ENCODE measurements around the gene LYZL4. TPM values are rescaled to one million over a fixed set of nuclear protein-coding genes. Genes with fewer than 3 reads are reported as not detected.

LYZL4 gene
- total and polyA plus RNA-seq, 2 of the 4 experiments (the other 2 are of a cell fraction), result not detected

DNA sequence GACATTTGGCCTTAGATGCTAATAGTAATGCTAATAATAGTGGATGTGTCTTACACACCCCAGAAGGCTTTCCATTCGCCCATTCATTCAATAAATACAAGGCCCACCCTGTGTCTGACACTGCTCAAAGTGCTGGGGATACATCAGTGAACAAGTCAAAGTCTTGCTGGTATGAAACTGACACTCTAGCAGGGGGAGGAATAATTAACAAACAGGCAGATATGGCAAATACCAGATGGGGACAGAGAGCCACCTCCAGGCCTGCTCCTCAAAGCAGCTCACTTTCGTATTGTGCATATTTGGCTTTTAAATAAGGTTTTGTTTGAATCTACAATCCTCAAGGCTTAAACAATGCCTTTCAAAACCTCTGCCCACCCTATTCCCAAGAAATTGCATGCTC is 28.3 kb upstream of the LYZL4 start:
- ChIA-PET POLR2A (ENCODE audit: unreplicated experiment) (no interaction called here), CTCF (interaction anchor here (0.6 to 1.6 kb wide), 2 partner anchors 209 to 1822 kb away, joined by 3 to 5 read pairs; no protein-coding TSS in a partner anchor)
- Histone ChIP-seq H3K9me3 (ENCODE audit: control insufficient read depth, insufficient read depth, low read length) (no peaks in the 10 kb centered on the region), H3K9ac (ENCODE audit: low read depth, low read length) (no peak overlapping the region), H2BK5ac (ENCODE audit: low read depth, low read length, poor library complexity, severe bottlenecking) (no peak overlapping the region), H3K4me1 (ENCODE audit: control insufficient read depth, insufficient read depth, low read length) (no peaks in the 10 kb centered on the region), H2BK15ac (ENCODE audit: low read depth, low read length) (no peak overlapping the region), H3K23ac (ENCODE audit: low read depth, low read length) (no peak overlapping the region), H3K36me3 (ENCODE audit: control insufficient read depth, insufficient read depth, low read length) (no peaks in the 10 kb centered on the region), H2BK20ac (ENCODE audit: low read depth, low read length) (no peak overlapping the region), H3K4me3 (ENCODE audit: insufficient read depth, low read depth, low read length) (no peak overlapping the region), H3K27ac (ENCODE audit: insufficient read depth, low read length) (no peak overlapping the region), H2AK5ac (ENCODE audit: low read depth, low read length) (no peak overlapping the region), H3K4me2 (ENCODE audit: low read depth, low read length) (no peak overlapping the region), H3K56ac (ENCODE audit: extremely low read depth, insufficient read depth, low read length) (no peak overlapping the region), H4K20me1 (ENCODE audit: insufficient read depth, low read length) (no peaks in the 10 kb centered on the region), H3K18ac (ENCODE audit: low read depth, low read length) (no peak overlapping the region), H3K4ac (ENCODE audit: low read depth, low read length) (no peak overlapping the region), H3K79me1 (ENCODE audit: low read depth in 1 of 2, low read length in 2 of 2) (no peaks in the 10 kb centered on the region), H3K9me1 (ENCODE audit: insufficient read depth, low read length) (no peaks in the 10 kb centered on the region), H4K91ac (ENCODE audit: insufficient read depth, low read depth, low read length) (no peak overlapping the region), H2AFZ (replicated peaks; ENCODE audit: low read length, poor library complexity) (no peak overlapping the region), H3K27me3 (ENCODE audit: control insufficient read depth, insufficient read depth, low read length) (peaks cover 11% of the 10 kb centered on the region), H3K14ac (replicated peaks; ENCODE audit: low read depth, low read length) (no peak overlapping the region), H4K5ac (ENCODE audit: low read depth, low read length) (no peak overlapping the region), H2BK120ac (ENCODE audit: low read depth, low read length) (no peak overlapping the region), H4K8ac (ENCODE audit: low read depth in 2 of 2, low read length in 2 of 2) (no peak overlapping the region), H2AK9ac (replicated peaks; ENCODE audit: low read depth, low read length, poor library complexity) (no peak overlapping the region)
- in situ Hi-C loops (cut with MboI; ENCODE audit: low sequenced_read_pairs) (loop anchor here (25.0 kb wide), 1 partner anchor 326 kb away; no protein-coding TSS in a partner anchor), dilution Hi-C loops (cut with HindIII; ENCODE audit: low sequenced_read_pairs, unreplicated experiment) (no loop called here), intact Hi-C loops (cut with micrococcal nuclease) (no loop called here)
- TF ChIP-seq MAZ (IDR thresholded peaks at IDR 0.05; ENCODE audit: borderline replicate concordance, low read depth, low read length) (no peak), NFE2L2 (IDR thresholded peaks at IDR 0.05; ENCODE audit: low read depth, low read length) (no peak), FOS (IDR thresholded peaks at IDR 0.05; ENCODE audit: low read depth, low read length) (no peak), RFX5 (IDR thresholded peaks at IDR 0.05; ENCODE audit: low read depth, low read length) (no peak), RCOR1 (IDR thresholded peaks at IDR 0.05; ENCODE audit: insufficient replicate concordance, low read length) (no peak), BHLHE40 (IDR thresholded peaks at IDR 0.05; ENCODE audit: low read depth, low read length) (no peak), MAFK (IDR thresholded peaks at IDR 0.05; ENCODE audit: low read depth, low read length) (no peak), POLR2A (IDR thresholded peaks at IDR 0.05; ENCODE audit: low read depth, low read length) (no peak), SMC3 (IDR thresholded peaks at IDR 0.05; ENCODE audit: low read depth, low read length) (no peak)
- TF ChIP-seq, protein P1, sequence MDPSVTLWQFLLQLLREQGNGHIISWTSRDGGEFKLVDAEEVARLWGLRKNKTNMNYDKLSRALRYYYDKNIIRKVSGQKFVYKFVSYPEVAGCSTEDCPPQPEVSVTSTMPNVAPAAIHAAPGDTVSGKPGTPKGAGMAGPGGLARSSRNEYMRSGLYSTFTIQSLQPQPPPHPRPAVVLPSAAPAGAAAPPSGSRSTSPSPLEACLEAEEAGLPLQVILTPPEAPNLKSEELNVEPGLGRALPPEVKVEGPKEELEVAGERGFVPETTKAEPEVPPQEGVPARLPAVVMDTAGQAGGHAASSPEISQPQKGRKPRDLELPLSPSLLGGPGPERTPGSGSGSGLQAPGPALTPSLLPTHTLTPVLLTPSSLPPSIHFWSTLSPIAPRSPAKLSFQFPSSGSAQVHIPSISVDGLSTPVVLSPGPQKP (IDR thresholded peaks at IDR 0.05; ENCODE audit: borderline replicate concordance, low read depth, low read length), result no peak
- ATAC-seq (ENCODE audit: low read depth) (no peak), DNase-seq (no peak)
- no CpG with 5 or more reads among the region's 2 CpGs for WGBS, 2 experiments (ENCODE audit: extremely low coverage in 2 of 2, insufficient read length in 1 of 2)
- BruUV-seq (replicated peaks), result no TSS peak

All from IMR-90 (cell line).